ENCODE results near the gene AP1G2. TPM values are rescaled to one million over a fixed set of nuclear protein-coding genes. Genes with fewer than 3 reads are reported as not detected.

AP1G2 gene
- total and polyA plus RNA-seq, 2 of the 13 experiments (the other 11 are each of a cell fraction or from before 2014, with no cell fraction given), result 96.9 to 611 TPM

GRCh38 chr14:23573384-23574015, 5.9 kb upstream of the AP1G2 start:
- H3K4me2 ChIP-seq (ENCODE audit: low read depth, low read length), result no peak overlapping the region
- no peak for FAIRE-seq
- CTCF ChIA-PET (ENCODE audit: low intra/inter-chr PET ratio, low total read pairs), result no interaction called here
- no peak overlapping the region for H3K9ac ChIP-seq (ENCODE audit: insufficient read depth, low read depth, low read length)
- DNase-seq (ENCODE audit: low spot score), result no peak
- POLR2A ChIA-PET, result interaction anchor here (2.0 to 3.7 kb wide), 4 partner anchors 8 to 15 kb away, joined by 5 to 46 read pairs (median 10); no protein-coding TSS in a partner anchor
- H3K27me3 ChIP-seq (ENCODE audit: control insufficient read depth in 1 of 2, insufficient read depth in 2 of 2, low read length in 2 of 2), result peaks cover 2 to 8% of the 10 kb centered on the region in 2 experiments; a peak in 2 of 5 replicates
- H3K36me3 ChIP-seq (replicated peaks in 1 of 2; ENCODE audit: control insufficient read depth in 1 of 2, insufficient read depth in 2 of 2, low read length in 2 of 2), result no peaks in the 10 kb centered on the region
- no peak for ATAC-seq
- no peaks in the 10 kb centered on the region for H3K79me2 ChIP-seq (ENCODE audit: insufficient read depth, low read length)
- no peak overlapping the region for H2AFZ ChIP-seq (ENCODE audit: low read length)
- intact Hi-C loops (cut with micrococcal nuclease; ENCODE audit: unreplicated experiment) (no loop called here), in situ Hi-C loops (cut with HindIII; ENCODE audit: extremely low pct_ligation_motif_present, low pct_unique_long_range_greater_than_20kb) (no loop called here)
- no peak overlapping the region for H3K27ac ChIP-seq (ENCODE audit: extremely low read length, insufficient read depth, low read length)
- no peak overlapping the region for H3K4me3 ChIP-seq (replicated peaks in 1 of 3; ENCODE audit: insufficient read depth in 1 of 3, low read depth in 2 of 3, low read length in 3 of 3)
- no peaks in the 10 kb centered on the region for H4K20me1 ChIP-seq (ENCODE audit: insufficient read depth, low read length)
- H3K4me1 ChIP-seq (ENCODE audit: insufficient read depth, low read length), result peaks cover 46% of the 10 kb centered on the region
- no TSS peak for BruUV-seq (replicated peaks)
- H3K9me3 ChIP-seq (ENCODE audit: low read length), result no peaks in the 10 kb centered on the region
- 46% methylated on average over 5 of the region's 5 CpGs for WGBS (ENCODE audit: low lambda C conversion rate)
- TF ChIP-seq ZNF296 (CRISPR knock-in tag; conservative IDR thresholded peaks at IDR 0.05) (peak; percentile 52; the same call in 1 of the 2 replicates), NRL (CRISPR knock-in tag; IDR thresholded peaks at IDR 0.05; ENCODE audit: borderline replicate concordance) (0 out of 2 replicates have a peak, but pooled peaks have one; percentile 49), SP2 (CRISPR knock-in tag; IDR thresholded peaks at IDR 0.05) (no peak), ZNF558 (CRISPR knock-in tag; IDR thresholded peaks at IDR 0.05; ENCODE audit: borderline replicate concordance) (0 out of 2 replicates have a peak, but pooled peaks have one; percentile 51), ZNF737 (CRISPR knock-in tag; IDR thresholded peaks at IDR 0.05; ENCODE audit: borderline replicate concordance) (0 out of 2 replicates have a peak, but pooled peaks have one; percentile 70), CHD4 (IDR thresholded peaks at IDR 0.05; ENCODE audit: borderline replicate concordance, low read length) (no peak), SOX5 (CRISPR knock-in tag; IDR thresholded peaks at IDR 0.05; ENCODE audit: borderline replicate concordance) (no peak), MAFG (CRISPR knock-in tag; IDR thresholded peaks at IDR 0.05) (no peak), ZNF598 (CRISPR knock-in tag; IDR thresholded peaks at IDR 0.05; ENCODE audit: borderline replicate concordance) (0 out of 2 replicates have a peak, but pooled peaks have one; percentile 29), ZXDC (CRISPR knock-in tag; IDR thresholded peaks at IDR 0.05) (0 out of 2 replicates have a peak, but pooled peaks have one; percentile 16), HES4 (CRISPR knock-in tag; IDR thresholded peaks at IDR 0.05; ENCODE audit: borderline replicate concordance) (peak; percentile 33; the same call in 1 of the 2 replicates)
- TF ChIP-seq, protein P1, sequence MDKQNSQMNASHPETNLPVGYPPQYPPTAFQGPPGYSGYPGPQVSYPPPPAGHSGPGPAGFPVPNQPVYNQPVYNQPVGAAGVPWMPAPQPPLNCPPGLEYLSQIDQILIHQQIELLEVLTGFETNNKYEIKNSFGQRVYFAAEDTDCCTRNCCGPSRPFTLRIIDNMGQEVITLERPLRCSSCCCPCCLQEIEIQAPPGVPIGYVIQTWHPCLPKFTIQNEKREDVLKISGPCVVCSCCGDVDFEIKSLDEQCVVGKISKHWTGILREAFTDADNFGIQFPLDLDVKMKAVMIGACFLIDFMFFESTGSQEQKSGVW (CRISPR knock-in tag; IDR thresholded peaks at IDR 0.05; ENCODE audit: borderline replicate concordance), result 0 out of 2 replicates have a peak, but pooled peaks have one; percentile 51
- TF ChIP-seq, protein P2, sequence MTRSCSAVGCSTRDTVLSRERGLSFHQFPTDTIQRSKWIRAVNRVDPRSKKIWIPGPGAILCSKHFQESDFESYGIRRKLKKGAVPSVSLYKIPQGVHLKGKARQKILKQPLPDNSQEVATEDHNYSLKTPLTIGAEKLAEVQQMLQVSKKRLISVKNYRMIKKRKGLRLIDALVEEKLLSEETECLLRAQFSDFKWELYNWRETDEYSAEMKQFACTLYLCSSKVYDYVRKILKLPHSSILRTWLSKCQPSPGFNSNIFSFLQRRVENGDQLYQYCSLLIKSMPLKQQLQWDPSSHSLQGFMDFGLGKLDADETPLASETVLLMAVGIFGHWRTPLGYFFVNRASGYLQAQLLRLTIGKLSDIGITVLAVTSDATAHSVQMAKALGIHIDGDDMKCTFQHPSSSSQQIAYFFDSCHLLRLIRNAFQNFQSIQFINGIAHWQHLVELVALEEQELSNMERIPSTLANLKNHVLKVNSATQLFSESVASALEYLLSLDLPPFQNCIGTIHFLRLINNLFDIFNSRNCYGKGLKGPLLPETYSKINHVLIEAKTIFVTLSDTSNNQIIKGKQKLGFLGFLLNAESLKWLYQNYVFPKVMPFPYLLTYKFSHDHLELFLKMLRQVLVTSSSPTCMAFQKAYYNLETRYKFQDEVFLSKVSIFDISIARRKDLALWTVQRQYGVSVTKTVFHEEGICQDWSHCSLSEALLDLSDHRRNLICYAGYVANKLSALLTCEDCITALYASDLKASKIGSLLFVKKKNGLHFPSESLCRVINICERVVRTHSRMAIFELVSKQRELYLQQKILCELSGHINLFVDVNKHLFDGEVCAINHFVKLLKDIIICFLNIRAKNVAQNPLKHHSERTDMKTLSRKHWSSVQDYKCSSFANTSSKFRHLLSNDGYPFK (CRISPR knock-in tag; IDR thresholded peaks at IDR 0.05; ENCODE audit: borderline replicate concordance), result 0 out of 2 replicates have a peak, but pooled peaks have one; percentile 33
- TF ChIP-seq, protein P3, sequence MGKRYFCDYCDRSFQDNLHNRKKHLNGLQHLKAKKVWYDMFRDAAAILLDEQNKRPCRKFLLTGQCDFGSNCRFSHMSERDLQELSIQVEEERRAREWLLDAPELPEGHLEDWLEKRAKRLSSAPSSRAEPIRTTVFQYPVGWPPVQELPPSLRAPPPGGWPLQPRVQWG (CRISPR knock-in tag; IDR thresholded peaks at IDR 0.05; ENCODE audit: borderline replicate concordance, low read depth), result 0 out of 2 replicates have a peak, but pooled peaks have one; percentile 60
